GM12864 (cell line): ENCODE data around the gene PCNX1.
A peak's percentile ranks its signal among the peaks of the same experiment; 100 is the strongest.

ENCODE experiments used
- DNase-seq: peaks from one replicate; pipeline ENCODE4 v3.0.0-alpha.2; 2011; ENCODE audit warnings: low read depth
- H3K4me3 ChIP-seq: 2 replicates; pipeline ENCODE4 v1.5.1; 2011; ENCODE audit warnings: mild to moderate bottlenecking, low read depth, low read length, control low read depth
- TF ChIP-seq, protein P1 (sequence below): IDR thresholded peaks from 2 replicates; pipeline ENCODE4 v1.5.1; 2011; ENCODE audit warnings: low read depth, mild to moderate bottlenecking, moderate library complexity, low read length, control low read depth, inconsistent platforms; ENCODE audit errors: missing control alignments

PCNX1 gene

GRCh38 chr14:70906793-70907175, 475 bp upstream of the PCNX1 start:
- DNase-seq = no peak
- TF ChIP-seq, protein P1, sequence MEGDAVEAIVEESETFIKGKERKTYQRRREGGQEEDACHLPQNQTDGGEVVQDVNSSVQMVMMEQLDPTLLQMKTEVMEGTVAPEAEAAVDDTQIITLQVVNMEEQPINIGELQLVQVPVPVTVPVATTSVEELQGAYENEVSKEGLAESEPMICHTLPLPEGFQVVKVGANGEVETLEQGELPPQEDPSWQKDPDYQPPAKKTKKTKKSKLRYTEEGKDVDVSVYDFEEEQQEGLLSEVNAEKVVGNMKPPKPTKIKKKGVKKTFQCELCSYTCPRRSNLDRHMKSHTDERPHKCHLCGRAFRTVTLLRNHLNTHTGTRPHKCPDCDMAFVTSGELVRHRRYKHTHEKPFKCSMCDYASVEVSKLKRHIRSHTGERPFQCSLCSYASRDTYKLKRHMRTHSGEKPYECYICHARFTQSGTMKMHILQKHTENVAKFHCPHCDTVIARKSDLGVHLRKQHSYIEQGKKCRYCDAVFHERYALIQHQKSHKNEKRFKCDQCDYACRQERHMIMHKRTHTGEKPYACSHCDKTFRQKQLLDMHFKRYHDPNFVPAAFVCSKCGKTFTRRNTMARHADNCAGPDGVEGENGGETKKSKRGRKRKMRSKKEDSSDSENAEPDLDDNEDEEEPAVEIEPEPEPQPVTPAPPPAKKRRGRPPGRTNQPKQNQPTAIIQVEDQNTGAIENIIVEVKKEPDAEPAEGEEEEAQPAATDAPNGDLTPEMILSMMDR = no peak

GRCh38 chr14:70907996-70908934, 1.0 kb downstream of the PCNX1 start:
- no peak for DNase-seq
- TF ChIP-seq, protein P1 = no peak
- peak overlapping the region; percentile 97 for H3K4me3 ChIP-seq

More at GRCh38 chr14:70906793-70907175, 475 bp upstream of the PCNX1 start:
- H3K4me3 ChIP-seq = peak overlapping the region; percentile 97

DNA sequence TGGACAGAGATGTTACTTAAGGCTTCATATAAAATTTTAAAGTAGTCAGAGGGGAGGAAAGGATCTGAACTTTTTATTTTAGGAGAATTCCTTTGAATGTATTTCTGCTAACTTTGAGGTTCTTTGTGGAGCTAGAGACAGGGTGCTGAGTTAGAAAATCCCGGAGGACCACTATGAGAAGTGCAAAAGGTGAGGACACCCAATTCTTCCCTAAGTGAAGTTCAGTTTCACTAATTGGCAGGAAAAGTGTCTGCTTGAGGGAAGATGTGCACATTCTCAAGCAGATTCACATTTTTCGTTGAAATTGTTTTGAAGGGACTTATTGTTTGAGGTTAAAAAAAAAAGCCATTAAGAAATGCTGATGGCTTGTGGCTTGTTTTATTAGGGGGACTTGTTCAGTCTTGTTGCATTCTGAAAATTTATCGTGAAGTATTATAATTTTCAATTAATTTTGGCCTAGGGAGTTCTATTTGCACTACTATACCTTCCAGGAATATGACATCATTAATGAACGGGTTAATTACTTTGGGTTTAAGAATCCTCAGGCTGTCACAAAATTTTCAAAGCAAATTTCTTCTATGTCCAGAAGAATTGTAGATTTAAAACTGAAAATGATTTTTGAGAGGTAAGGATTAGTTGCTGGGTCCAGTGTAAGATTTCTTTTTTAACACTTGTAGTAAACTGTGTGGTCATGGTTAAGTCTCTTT, 1.8 kb downstream of the PCNX1 start:
- DNase-seq = no peak
- TF ChIP-seq, protein P1 = no peak
- H3K4me3 ChIP-seq = peak overlapping the region; percentile 97

DNA sequence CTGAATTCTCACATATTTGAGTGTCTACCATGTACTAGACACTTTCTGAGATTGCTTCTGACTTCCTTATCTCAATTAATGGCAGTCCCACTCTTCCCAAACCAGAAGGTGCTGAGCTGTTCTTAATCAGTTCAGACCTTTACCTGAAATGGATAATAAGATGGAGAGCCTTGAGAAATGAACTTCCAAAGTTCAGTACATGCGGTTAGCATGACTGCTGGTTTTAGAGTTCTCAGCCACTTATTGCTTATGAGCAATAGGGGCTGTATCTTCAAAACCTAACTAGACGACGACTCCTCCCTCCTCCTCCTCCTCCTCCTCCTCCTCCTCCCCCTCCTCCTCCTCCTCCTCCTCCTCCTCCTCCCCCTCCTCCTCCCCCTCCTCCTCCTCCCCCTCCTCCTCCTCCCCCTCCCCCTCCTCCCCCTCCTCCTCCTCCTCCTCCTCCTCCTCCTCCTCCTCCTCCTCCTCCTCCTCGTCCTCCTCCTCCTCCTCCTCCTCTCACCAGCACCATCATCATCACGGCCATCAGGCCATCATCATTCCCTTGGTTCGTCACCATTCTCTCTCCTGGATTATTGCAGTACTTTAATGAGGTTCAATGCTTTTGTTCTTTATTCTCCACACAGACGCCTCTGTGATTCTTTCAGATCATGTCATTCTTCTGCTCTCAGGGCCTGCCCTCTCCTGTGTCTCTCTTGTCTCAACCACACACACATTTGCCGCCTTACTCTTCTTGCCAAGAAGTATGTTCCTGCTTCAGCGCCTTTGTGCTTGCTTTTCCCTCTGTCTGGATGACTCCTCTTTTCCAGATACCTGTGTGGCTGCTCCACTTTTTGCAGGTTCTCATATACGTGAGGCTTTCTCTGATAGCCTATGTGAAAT, 2.7 kb downstream of the PCNX1 start:
- H3K4me3 ChIP-seq = no peak overlapping the region; the same call in 1 of the 2 replicates
- TF ChIP-seq, protein P1 = no peak
- DNase-seq = no peak

GRCh38 chr14:70915415-70915814, 8.2 kb downstream of the PCNX1 start:
- no peak for DNase-seq
- TF ChIP-seq, protein P1 = no peak
- no peak overlapping the region for H3K4me3 ChIP-seq

GRCh38 chr14:70916300-70916699, 9.0 kb downstream of the PCNX1 start:
- DNase-seq = no peak
- TF ChIP-seq, protein P1 = no peak
- no peak overlapping the region for H3K4me3 ChIP-seq
